ENCODE measurements around the gene LPO. TPM values are rescaled to one million over a fixed set of nuclear protein-coding genes. Genes with fewer than 3 reads are reported as not detected.
A peak's percentile ranks its signal among the peaks of the same experiment; 100 is the strongest.

Gene LPO
- total RNA-seq, 1 donor from 2014 or later = not detected

DNA sequence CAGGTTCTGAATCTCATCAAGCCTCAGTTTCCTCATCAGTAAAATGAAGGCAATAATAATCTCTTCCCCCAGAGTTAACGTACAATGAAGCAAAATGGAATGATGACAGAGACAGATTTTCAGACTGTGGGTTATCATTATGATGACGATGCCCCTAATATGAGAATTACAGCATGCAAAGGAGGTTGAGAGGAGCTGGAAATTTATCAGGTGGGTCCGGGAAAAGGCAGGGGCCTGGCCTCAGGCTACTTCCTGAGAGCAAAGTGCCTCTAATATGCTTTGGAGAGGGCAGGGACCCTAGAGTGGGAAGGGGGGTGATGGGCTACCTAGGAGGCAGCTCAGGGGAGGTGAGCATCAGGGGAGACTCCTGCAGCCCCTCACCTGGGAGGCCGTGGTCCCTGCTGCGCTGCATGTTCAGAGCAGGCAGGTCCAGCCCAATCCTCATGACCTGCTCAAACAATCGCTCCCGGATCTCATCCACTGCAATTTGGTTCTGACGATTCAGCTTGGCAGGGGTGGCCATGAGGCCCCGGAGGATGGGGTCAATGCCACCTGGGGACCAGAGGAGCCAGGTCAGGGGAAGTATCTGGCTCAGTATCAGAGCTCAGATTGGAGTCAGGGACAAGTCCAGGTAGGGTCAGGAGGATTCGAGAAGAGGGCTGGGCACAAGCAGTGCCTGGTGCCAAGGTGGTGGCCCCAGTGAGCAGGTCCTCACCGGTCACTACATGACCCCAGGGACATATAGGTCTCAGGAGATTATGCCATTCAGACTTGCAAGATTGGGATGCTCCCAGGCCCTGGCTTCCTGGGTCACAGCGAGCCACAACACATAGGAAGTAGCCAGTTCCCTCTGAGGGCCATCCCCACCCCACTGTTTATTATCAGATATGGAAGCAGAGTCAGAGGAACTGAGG is 34.2 kb downstream of the LPO start:
- ATAC-seq (no peak), DNase-seq (no peak)
- intact Hi-C loops (cut with micrococcal nuclease) = no loop called here

- DNase-seq (no peak), ATAC-seq (no peak)
- intact Hi-C loops (cut with micrococcal nuclease) = no loop called here
Measured at GRCh38 chr17:58273453-58274104, 35.2 kb downstream of the LPO start.

DNA sequence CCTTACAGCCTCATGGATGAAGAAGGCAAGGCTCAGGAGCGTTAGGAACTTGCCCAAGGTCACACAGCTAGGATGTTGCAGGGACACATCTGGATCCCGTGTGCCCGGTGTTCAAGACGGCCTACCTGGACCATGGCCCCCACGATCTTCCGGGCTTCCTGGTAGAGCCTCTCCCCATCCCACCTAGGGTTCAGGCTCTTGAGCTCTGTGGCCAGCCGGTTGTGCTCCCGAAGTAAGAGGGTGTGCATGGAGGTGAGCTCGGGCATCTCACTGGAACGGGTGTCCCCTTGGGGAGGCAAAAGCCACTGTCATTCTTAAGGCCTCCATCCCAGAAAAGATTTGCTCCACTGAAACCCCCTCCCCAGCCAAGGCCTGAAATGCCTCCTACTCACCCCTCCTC is 37.0 kb downstream of the LPO start:
- DNase-seq = no peak
- no peak for ATAC-seq
- intact Hi-C loops (cut with micrococcal nuclease) = no loop called here

GRCh38 chr17:58276423-58276822 is 38.0 kb downstream of the LPO start:
- intact Hi-C loops (cut with micrococcal nuclease) = no loop called here

DNA sequence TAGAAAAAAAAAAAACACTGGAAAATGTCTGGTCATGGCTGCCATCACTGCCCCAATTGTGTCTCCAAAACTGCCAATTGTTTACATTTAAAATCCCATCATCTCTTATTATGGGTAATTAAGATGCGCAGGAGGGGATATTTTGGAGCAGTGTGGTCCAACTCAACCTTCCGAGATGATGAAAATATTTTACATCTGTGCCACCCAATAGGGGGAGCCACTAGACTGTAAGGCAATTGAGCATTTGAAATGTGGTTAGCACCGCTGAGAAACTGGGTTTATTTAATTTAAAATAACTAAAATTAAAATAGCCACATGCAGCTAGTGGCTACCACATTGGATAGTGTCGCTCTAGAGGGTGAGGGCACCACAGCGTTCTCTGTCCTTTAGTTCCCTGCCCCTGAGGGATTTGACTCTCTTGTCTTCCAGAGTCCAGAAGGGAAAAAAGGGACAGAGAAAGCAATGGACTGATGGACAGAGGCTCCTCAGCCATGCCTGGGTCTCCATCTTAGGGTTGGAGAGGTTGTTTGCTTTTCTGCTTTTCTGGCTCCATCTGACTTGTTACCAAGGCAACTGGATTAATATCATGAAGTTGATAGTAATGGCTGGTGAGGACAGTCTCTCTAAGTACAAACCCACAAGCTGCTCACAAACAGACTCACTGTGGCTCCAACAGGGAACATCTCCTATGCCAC is 38.9 kb downstream of the LPO start:
- intact Hi-C loops (cut with micrococcal nuclease) = no loop called here
- ATAC-seq (no peak), DNase-seq (no peak)

More at GRCh38 chr17:58276423-58276822, 38.0 kb downstream of the LPO start:
- DNase-seq (no peak), ATAC-seq (no peak)

GRCh38 chr17:58277802-58278595 is 39.6 kb downstream of the LPO start:
- DNase-seq (no peak), ATAC-seq (no peak)
- intact Hi-C loops (cut with micrococcal nuclease) = no loop called here

- peak; percentile 90 for ATAC-seq
- intact Hi-C loops (cut with micrococcal nuclease) = no loop called here
- DNase-seq = peak; percentile 66
Measured at GRCh38 chr17:58278661-58279015, 40.3 kb downstream of the LPO start.

GRCh38 chr17:58279016-58279711 is 40.8 kb downstream of the LPO start:
- peak; percentile 87 for ATAC-seq
- intact Hi-C loops (cut with micrococcal nuclease) = no loop called here
- DNase-seq = peak; percentile 69

DNA sequence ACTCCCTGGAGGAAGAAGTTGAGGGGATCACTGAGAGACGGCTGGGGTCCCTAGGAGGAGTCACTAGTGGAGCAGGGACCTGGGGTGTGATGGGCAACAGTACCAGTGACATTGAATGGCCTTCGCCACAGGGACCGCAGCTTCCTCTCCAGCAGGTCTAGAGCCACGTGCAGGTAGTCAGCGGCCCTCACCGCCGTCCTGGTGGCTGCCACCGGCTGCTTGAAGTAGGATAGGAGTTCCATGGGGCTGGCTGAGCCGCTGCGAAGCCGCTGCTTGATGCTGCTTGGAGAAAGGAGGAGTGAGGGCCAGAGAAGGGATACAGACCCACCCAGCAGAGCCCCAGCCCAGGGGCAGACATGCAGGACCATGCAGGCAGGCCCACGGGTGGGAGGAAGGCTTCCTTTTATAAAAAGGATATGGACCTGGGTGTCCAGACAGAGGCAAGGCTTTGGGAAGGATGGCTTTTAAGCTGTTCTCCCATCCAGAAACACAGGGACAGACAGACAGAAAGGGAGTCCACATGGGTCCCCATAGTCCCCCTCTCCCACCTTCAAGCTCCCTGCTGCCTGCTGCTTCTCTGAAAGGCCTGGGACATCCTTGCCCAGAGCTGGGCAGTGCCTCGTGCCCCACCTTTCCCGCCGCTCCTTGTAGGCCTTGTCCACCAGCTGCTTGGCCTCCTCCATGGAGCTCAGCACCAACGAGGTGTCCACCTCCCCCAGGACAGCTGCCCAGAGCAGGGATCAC is 41.5 kb downstream of the LPO start:
- intact Hi-C loops (cut with micrococcal nuclease) = no loop called here
- DNase-seq (no peak), ATAC-seq (no peak)

GRCh38 chr17:58280480-58281217 is 42.3 kb downstream of the LPO start, which contains the start of gene MPO:
TSS of gene MPO (minus strand) at chr17:58280935. CDS start at chr17:58280758, 177 bp downstream.
- ATAC-seq (no peak), DNase-seq (no peak)
- intact Hi-C loops (cut with micrococcal nuclease) = no loop called here

DNA sequence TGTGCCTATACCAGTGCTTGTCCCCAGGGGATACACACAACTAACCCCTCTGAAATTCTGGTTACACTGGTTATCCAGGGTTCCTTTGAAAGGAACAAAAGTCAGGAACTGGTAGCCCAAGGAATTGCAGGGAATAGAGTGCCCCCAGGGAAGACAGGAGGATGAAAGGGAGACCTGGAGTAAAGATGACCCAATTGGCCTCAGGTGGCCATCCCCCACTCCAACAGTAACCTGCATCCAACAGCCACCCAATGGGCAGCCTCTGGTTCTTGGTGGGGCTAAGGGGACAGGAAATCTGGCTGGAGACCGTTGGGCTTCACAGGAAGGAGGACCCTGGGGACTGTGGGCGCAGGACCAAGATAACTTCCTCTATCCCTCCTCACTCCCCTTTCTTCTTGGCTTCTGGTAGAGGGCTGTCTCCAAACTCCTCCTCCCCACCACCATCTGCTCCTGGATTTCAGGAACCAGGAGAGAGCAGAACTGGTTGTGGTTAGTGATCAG is 43.2 kb downstream of the LPO start:
- intact Hi-C loops (cut with micrococcal nuclease) = no loop called here
- no peak for ATAC-seq
- DNase-seq = no peak

GRCh38 chr17:58282442-58282841 is 44.1 kb downstream of the LPO start:
- ATAC-seq = no peak
- no peak for DNase-seq
- intact Hi-C loops (cut with micrococcal nuclease) = no loop called here

DNA sequence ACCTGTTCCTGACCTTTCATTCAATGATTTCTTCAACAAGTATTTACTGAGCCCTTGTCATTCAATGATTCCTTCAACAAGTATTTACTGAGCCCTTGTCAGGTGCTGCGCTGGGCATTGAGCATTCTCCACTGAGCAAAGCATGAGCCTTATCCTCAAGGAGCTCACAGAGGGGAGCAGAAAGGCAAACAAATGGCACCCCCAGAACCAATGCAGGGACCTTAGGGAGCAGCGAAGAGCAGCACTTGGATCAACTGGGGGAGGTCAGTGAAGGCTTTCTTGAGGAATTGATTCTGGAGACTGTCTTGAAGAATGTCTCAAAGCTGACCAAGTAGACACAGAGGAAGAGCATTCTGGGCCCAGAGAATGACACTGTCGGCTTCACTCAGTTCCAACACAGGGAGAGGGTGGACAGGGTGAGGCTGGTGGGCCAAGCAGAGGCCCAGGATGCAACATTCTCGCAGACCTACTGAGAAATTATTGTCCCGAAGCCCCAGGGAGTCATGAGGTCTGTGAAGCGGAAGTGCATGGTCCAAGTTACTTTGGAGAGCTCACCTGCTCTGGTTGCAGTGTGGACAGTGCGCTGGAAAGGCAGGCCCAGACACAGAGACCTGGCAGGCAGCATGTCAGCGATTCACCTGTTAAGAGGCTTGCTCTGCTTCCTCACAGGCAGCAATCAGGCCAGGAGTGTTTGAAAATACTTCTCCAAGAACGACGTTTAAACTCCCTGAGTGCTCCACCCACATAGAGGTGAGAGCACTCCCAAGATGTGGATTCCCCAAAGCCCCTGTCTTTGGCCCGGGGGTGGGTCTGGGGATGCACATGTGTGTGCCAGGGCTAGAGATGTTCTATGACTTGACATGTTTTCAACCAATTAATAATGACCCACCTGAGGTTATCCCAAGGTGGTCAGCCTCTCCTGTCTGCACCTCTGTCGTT is 45.6 kb downstream of the LPO start:
- DNase-seq (no peak), ATAC-seq (no peak)
- intact Hi-C loops (cut with micrococcal nuclease) = no loop called here

DNA sequence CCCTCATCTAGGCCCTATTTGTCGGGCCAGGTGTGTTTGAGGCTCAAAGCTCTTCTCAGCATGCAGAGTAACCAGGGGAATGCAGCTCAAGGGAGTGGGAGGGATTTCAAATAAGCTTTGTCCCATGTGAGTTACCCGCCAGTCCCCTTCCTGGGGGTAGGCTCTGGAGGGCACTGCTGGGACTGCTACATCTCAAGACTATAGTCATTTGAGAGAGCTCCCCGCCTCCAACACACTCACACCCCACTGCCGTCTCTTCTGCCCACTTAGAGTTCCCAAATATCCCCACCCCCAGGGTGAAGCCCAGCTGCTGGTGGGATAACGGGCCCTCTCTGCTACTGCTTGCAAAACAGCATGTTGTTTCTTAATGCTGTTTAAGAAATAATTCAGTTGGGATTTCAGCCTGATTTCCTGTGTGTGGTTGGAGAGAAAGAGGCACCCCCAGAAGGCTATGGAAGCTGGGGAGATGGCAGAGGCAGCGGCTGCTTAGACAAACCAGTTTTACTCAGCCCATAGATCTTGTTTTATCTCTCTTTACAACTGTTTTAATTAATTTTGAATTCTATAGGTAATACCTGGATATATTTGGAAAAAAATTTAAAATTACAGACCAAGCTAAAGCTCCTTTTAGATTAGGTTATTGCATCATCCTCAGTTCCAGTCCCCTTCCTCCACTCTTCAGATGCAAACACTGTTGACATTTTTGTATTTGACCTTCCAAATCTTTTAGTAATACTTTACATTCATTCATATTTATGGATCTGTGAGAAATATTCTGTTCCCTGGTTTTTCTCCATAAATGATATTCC is 46.4 kb downstream of the LPO start:
- ATAC-seq (no peak), DNase-seq (no peak)
- intact Hi-C loops (cut with micrococcal nuclease) = no loop called here

GRCh38 chr17:58285422-58285810 is 47.0 kb downstream of the LPO start:
- DNase-seq (no peak), ATAC-seq (no peak)
- intact Hi-C loops (cut with micrococcal nuclease) = no loop called here

Measured in left ventricle myocardium superior (tissue), 1 donor.